PC-3 (cell line): Measurements from ENCODE around the gene TECPR2. TPM values are rescaled to one million over a fixed set of nuclear protein-coding genes. Genes with fewer than 3 reads are reported as not detected.
A peak's percentile ranks its signal among the peaks of the same experiment; 100 is the strongest.
"Not testable (repeated sequence)": the region's sequence is repeated elsewhere in the genome, so short reads cannot be mapped to it uniquely, and the experiment has no call there.

Source experiments
- ATAC-seq: fragments of 200-7000 bp; cut with Tn5 transposase; 2 replicates; pipeline ENCODE4 v1.9.1; 2020; ENCODE audit warnings: mild to moderate bottlenecking, moderate library complexity
- BruUV-seq: library from RNA; stranded (reverse); fragments of 400-500 nt; replicated peaks from 2 replicates; lab custom pipeline; 2021; lab: Mats Ljungman, UMichigan
- CTCF ChIA-PET: fragments of 300-600 bp; sonication (Branson Sonifier 250); formaldehyde crosslinking; loops from one replicate; lab custom pipeline; 2022; ENCODE audit warnings: antibody characterized with exemption; lab: Charles Lee
- POLR2A ChIA-PET: fragments of 300-600 bp; sonication (Branson Sonifier 250); formaldehyde crosslinking; loops from one replicate; lab custom pipeline; 2022; ENCODE audit warnings: antibody characterized with exemption; ENCODE audit not compliant: unreplicated experiment; lab: Charles Lee
- DNase-seq: peaks from one replicate; pipeline ENCODE4 v3.0.0-alpha.2; 2015
- H2AFZ ChIP-seq: fragments of 300-600 bp; sonication (generic); 2 replicates; pipeline ENCODE4 v1.6.0; 2016; ENCODE audit warnings: antibody characterized with exemption, low read length
- H3F3A ChIP-seq: fragments of 300-600 bp; sonication (generic); one replicate; pipeline ENCODE4 v1.6.0; 2017; ENCODE audit warnings: antibody characterized with exemption, low read length, control low read depth, mild to moderate bottlenecking; ENCODE audit not compliant: unreplicated experiment
- H3K27ac ChIP-seq: fragments of 300-600 bp; sonication (generic); 2 replicates; pipeline ENCODE4 v1.5.1; 2016; ENCODE audit warnings: mild to moderate bottlenecking, low read length
- H3K27me3 ChIP-seq: fragments of 300-600 bp; sonication (generic); 2 replicates; pipeline ENCODE4 v1.6.1; 2016; ENCODE audit warnings: low read length, mixed read lengths
- H3K36me3 ChIP-seq: fragments of 300-600 bp; sonication (generic); 2 replicates; pipeline ENCODE4 v1.6.1; 2016; ENCODE audit warnings: low read depth, mixed run types, low read length, mixed read lengths
- H3K4me1 ChIP-seq: fragments of 300-600 bp; sonication (generic); 2 replicates; pipeline ENCODE4 v1.5.1; 2016; ENCODE audit warnings: low read length; ENCODE audit not compliant: insufficient read depth
- H3K4me2 ChIP-seq: fragments of 300-600 bp; sonication (generic); 2 replicates; pipeline ENCODE4 v1.6.0; 2016; ENCODE audit warnings: low read length
- H3K4me3 ChIP-seq: fragments of 300-600 bp; sonication (generic); 2 replicates; pipeline ENCODE4 v1.5.1; 2016; ENCODE audit warnings: mild to moderate bottlenecking, low read length, mixed read lengths
- H3K79me2 ChIP-seq: fragments of 300-600 bp; sonication (generic); 2 replicates; pipeline ENCODE4 v1.6.1; 2017; ENCODE audit warnings: low read length, mixed read lengths
- H3K9ac ChIP-seq: fragments of 300-600 bp; sonication (generic); 2 replicates; pipeline ENCODE4 v1.6.0; 2016; ENCODE audit warnings: mild to moderate bottlenecking, low read length
- H3K9me2 ChIP-seq: fragments of 300-600 bp; sonication (generic); replicated peaks from 2 replicates; pipeline ENCODE4 v1.6.1; 2016; ENCODE audit warnings: mixed run types, low read length, mixed read lengths
- H3K9me3 ChIP-seq: fragments of 300-600 bp; sonication (generic); 2 replicates; pipeline ENCODE4 v1.6.1; 2016; ENCODE audit warnings: low read length, mixed read lengths
- H4K20me1 ChIP-seq: fragments of 300-600 bp; sonication (generic); 2 replicates; pipeline ENCODE4 v1.6.1; 2016; ENCODE audit warnings: low read length, mixed read lengths
- EZH2 ChIP-seq: fragments of 300-600 bp; sonication (generic); IDR thresholded peaks from one replicate; pipeline ENCODE4 v1.6.1; 2017; ENCODE audit warnings: antibody characterized with exemption, mild to moderate bottlenecking, low read length; ENCODE audit not compliant: unreplicated experiment
- EZH2phosphoT487 ChIP-seq: fragments of 300-600 bp; sonication (generic); IDR thresholded peaks from 2 replicates; pipeline ENCODE4 v1.6.1; 2018; ENCODE audit warnings: mild to moderate bottlenecking, antibody characterized with exemption, low read length, borderline replicate concordance
- intact Hi-C: fragments of 100-400 bp; cut with micrococcal nuclease; formaldehyde crosslinking; loops from 2 replicates; pipeline ENCODE4 v1.9.0; 2023
- total RNA-seq: library from RNA; depleted of rRNA; stranded (reverse); fragments of >200 nt; gene quantifications from 2 replicates; pipeline ENCODE4 v1.2.3, GENCODE V29; 2014
- TF ChIP-seq, protein P1 (sequence below): fragments of 300-600 bp; sonication (generic); conservative IDR thresholded peaks from 2 replicates; pipeline ENCODE4 v1.5.1; 2017; ENCODE audit warnings: antibody characterized with exemption, low read depth, mild to moderate bottlenecking, low read length

Gene TECPR2
- total RNA-seq, 1 experiment from 2014 or later: 15.7 TPM

DNA sequence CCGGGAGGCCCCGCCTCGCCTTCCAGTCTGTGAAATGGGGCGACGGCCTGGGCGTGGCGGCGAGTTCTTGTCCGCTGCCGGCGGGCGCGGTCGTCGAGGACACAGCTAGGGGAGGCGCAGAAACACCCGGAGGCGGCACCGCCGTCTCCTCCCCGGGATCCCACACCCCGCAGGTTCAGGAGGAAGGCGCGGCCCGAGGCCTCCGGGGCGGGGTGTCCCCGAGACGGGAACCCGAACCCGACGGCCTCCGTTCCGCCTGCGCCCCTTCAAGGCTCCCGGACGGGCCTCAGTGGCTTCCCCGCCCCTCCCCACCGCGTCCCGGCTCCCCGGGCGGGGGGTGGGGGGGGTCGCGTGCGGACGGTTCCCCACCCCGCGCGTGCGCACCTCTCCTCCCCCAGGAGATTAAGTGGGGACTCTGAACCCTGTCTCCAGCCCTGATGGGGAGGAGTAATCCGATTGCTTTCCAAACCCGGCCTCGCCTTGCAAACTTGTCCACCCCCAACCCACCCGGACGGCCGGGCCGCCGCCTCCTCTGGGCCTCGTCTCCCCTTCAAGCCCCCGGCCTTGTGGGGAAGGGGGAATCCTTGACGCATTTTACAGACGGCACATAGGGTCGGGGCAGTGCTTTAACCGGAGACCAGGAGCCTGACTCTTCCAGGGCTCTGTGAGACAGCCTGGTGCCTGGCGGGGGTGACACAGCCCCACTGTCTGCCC lies 182.2 kb downstream of the TECPR2 start:
- TF ChIP-seq EZH2: no peak
- TF ChIP-seq, protein P1, sequence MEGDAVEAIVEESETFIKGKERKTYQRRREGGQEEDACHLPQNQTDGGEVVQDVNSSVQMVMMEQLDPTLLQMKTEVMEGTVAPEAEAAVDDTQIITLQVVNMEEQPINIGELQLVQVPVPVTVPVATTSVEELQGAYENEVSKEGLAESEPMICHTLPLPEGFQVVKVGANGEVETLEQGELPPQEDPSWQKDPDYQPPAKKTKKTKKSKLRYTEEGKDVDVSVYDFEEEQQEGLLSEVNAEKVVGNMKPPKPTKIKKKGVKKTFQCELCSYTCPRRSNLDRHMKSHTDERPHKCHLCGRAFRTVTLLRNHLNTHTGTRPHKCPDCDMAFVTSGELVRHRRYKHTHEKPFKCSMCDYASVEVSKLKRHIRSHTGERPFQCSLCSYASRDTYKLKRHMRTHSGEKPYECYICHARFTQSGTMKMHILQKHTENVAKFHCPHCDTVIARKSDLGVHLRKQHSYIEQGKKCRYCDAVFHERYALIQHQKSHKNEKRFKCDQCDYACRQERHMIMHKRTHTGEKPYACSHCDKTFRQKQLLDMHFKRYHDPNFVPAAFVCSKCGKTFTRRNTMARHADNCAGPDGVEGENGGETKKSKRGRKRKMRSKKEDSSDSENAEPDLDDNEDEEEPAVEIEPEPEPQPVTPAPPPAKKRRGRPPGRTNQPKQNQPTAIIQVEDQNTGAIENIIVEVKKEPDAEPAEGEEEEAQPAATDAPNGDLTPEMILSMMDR: no peak
- TF ChIP-seq EZH2phosphoT487: no peak
- Histone ChIP-seq H2AFZ (peak overlapping the region; percentile 81), H3K4me3 (peak overlapping the region; percentile 48; the same call in 1 of the 2 replicates), H3K4me2 (peak overlapping the region; percentile 72), H3K79me2 (no peaks in the 10 kb centered on the region), H3F3A (peaks cover 5% of the 10 kb centered on the region), H3K27me3 (no peaks in the 10 kb centered on the region), H3K36me3 (no peaks in the 10 kb centered on the region), H3K27ac (no peak overlapping the region), H3K9ac (no peak overlapping the region), H3K9me2 (no peaks in the 10 kb centered on the region), H4K20me1 (no peaks in the 10 kb centered on the region), H3K9me3 (no peaks in the 10 kb centered on the region), H3K4me1 (peaks cover 6% of the 10 kb centered on the region)
- DNase-seq (no peak), ATAC-seq (peak; percentile 49)
- ChIA-PET CTCF (no interaction called here), POLR2A (no interaction called here)
- no TSS peak for BruUV-seq
- intact Hi-C loops: no loop called here

DNA sequence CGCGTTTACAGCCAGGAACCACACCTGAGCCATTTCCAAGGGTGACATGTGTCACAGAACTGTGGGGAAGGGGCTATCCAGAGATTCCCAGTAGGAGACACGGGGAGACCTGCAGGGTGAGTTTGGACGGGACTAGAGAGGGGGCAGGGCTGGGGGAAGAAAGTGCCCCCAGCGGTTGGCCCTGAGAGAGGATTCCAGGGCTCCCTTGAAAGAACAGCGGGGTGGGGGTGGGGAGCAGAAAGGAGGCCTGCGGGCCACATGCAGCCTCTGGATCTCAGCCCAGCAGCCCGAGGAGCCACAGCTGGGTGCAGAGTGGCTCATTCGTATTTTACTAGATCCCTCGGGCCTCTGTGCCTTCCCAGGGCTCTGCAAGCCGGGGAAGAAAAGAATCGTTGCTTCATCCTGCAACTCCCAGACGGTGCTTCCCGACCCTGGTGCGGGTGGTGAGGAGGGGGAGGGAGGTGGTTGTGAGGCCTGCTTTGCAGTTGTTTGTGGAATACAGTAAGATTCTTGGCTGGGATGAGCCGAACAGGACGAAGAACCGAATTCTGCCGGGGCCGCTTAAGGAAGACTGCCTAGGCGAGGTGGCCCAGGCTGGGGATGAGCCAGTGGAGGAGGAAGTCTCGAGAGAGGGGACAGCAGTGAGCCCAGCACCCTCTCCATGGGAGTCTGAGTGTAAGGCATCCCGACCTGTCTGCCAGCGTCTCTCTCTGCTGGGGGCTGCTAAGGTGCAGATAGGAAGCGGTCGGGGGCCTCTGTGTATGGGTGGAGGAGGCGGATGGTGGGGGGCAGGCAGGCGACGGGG lies 182.9 kb downstream of the TECPR2 start:
- H3K9me3 ChIP-seq: no peaks in the 10 kb centered on the region
- H3K4me2 ChIP-seq: 0 out of 2 replicates have a peak overlapping the region, but pooled peaks have one; percentile 72
- no peaks in the 10 kb centered on the region for H4K20me1 ChIP-seq
- intact Hi-C loops: no loop called here
- no peaks in the 10 kb centered on the region for H3K27me3 ChIP-seq
- peak; percentile 7; the same call in 1 of the 2 replicates for ATAC-seq
- peak overlapping the region; percentile 81 for H2AFZ ChIP-seq
- H3F3A ChIP-seq: peaks cover 5% of the 10 kb centered on the region
- no peak for DNase-seq
- no peak overlapping the region for H3K27ac ChIP-seq
- H3K4me3 ChIP-seq: no peak overlapping the region
- H3K9ac ChIP-seq: no peak overlapping the region
- no peaks in the 10 kb centered on the region for H3K36me3 ChIP-seq
- BruUV-seq: no TSS peak
- POLR2A ChIA-PET: no interaction called here
- H3K4me1 ChIP-seq: peaks cover 6% of the 10 kb centered on the region
- H3K79me2 ChIP-seq: no peaks in the 10 kb centered on the region
- CTCF ChIA-PET: no interaction called here
- no peaks in the 10 kb centered on the region for H3K9me2 ChIP-seq
- TF ChIP-seq EZH2: no peak

DNA sequence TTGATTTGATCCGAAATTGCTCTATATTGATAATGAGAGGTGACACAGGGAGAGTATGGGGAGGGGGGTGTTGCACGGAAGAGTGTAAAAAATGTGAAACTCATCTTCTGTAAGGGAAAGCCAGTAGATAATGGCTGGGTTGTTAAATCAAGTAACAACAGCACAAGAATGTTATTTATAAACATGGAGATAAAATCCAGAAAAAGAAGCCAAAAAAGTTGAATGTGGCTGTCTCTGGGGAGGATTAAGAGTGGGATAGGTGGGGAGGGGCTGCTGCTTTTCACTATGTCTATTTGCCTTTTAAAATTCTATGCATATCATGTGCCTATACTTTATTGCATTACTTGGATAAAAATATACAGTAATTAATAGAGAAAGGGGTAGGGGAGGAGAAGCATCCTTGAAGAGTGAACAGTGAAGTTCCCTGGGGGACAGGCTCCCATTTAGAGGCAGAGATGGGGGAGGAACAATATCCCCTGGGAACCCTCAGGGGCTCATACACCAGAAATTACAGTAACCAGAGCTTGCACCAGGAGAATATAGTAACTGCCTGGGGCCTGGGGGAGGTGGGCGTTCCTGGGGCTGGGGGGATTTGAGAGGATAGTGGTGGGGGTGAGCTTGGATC lies 186.0 kb downstream of the TECPR2 start:
- BruUV-seq: no TSS peak
- Histone ChIP-seq H3K9ac (no peak overlapping the region), H2AFZ (no peak overlapping the region), H3K79me2 (no peaks in the 10 kb centered on the region), H3K9me2 (no peaks in the 10 kb centered on the region), H3K4me1 (peaks cover 18% of the 10 kb centered on the region), H3K27me3 (no peaks in the 10 kb centered on the region), H3K4me2 (no peak overlapping the region), H3F3A (peaks cover 7% of the 10 kb centered on the region), H4K20me1 (no peaks in the 10 kb centered on the region), H3K36me3 (no peaks in the 10 kb centered on the region), H3K27ac (no peak overlapping the region), H3K4me3 (no peak overlapping the region), H3K9me3 (no peaks in the 10 kb centered on the region)
- CTCF ChIA-PET: no interaction called here
- intact Hi-C loops: no loop called here
- POLR2A ChIA-PET: no interaction called here
- TF ChIP-seq EZH2: no peak
- TF ChIP-seq, protein P1: no peak
- no peak for TF ChIP-seq EZH2phosphoT487
- no peak for DNase-seq
- no peak for ATAC-seq

DNA sequence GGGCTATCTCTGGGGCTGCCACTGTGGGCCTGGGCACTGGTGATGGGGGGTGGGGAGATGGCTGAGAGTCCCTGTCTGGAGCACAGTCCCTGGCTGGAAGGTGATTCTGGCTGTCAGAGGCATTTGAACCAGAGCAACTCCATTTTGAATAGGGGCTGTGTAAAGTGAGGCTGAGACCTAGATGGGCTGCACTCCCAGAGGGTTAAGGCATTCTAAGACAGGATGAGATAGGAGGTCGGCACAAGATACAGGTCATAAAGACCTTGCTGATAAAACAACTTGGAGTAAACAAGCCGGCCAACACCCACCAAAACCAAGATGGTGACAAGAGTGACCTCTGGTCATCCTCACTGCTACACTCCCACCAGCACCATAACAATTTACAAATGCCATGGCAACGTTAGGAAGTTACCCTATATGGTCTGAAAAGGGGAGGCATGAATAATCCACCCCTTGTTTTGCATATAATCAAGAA lies 188.2 kb downstream of the TECPR2 start:
- POLR2A ChIA-PET, H4K20me1 ChIP-seq, H3K79me2 ChIP-seq, BruUV-seq, H3K4me2 ChIP-seq, H3K27ac ChIP-seq, H3K4me3 ChIP-seq, intact Hi-C loops, H3K36me3 ChIP-seq, H3K9ac ChIP-seq, H3F3A ChIP-seq, H3K9me2 ChIP-seq, ATAC-seq, CTCF ChIA-PET, H3K9me3 ChIP-seq, H3K27me3 ChIP-seq, H2AFZ ChIP-seq, DNase-seq: not testable (repeated sequence)
- peaks cover 12% of the 10 kb centered on the region for H3K4me1 ChIP-seq
